ENCODE results near the gene VWA5A.

DNA sequence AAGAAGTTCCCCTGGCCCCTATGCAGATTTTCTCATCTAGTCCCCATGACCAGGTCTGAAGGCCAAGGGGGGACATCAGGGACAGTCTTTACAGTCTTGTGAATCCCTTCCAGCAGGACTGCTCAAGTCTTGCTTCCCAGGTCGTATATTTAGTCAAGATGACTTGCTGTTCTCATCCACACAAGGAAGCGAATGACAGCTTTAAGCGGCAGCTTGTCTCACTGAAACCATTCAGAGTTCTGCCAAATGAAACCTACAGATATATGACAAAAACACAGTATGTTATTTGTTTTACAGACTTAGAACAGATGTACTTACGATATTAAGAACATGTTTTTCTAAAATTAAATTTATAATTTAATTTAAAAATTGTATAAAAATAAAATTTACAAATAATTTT is 5.6 kb downstream of the VWA5A start:
- TF ChIP-seq MAX (IDR thresholded peaks at IDR 0.05) (no peak), REST (IDR thresholded peaks at IDR 0.05; ENCODE audit: low read depth) (no peak), EP300 (IDR thresholded peaks at IDR 0.05; ENCODE audit: borderline replicate concordance) (no peak), TEAD4 (IDR thresholded peaks at IDR 0.05) (no peak), RAD21 (IDR thresholded peaks at IDR 0.05; ENCODE audit: low read depth) (no peak), TAF1 (IDR thresholded peaks at IDR 0.05; ENCODE audit: low read depth) (no peak), CEBPB (IDR thresholded peaks at IDR 0.05) (no peak), EGR1 (IDR thresholded peaks at IDR 0.05) (no peak), TCF12 (IDR thresholded peaks at IDR 0.05; ENCODE audit: low read depth) (no peak), YY1 (IDR thresholded peaks at IDR 0.05; ENCODE audit: low read depth) (no peak)
